ENCODE results near the gene PHACTR1.

The PHACTR1 gene

DNA sequence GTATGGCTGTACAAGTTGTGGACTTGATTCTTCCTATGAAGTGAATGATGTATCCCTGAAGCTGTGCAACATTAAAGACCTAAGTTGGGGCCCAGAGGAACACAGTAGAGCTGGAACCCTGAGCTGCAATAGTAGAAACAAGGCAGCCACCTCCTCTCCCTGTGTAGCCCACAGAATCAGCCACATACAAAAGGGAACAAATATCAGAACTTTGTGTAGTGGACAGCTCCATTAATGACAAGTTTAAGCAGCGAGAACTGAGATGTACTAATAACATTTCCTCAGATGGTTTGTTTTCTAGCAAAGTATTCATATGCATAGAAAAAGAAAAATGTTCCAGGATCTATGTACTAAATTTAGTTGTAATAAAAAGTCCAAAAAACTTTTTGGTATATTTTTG is 19.2 kb downstream of the PHACTR1 start:
- H3K9me3 ChIP-seq (replicated peaks in 1 of 11): peaks cover 0 to 14% (median 0%) of the 10 kb centered on the region in 11 experiments; a peak in 8 of 22 replicates
- no peak overlapping the region for H3K27ac ChIP-seq
- no peaks in the 10 kb centered on the region for H3K36me3 ChIP-seq
- no peak overlapping the region for H3K4me3 ChIP-seq
- H4K20me1 ChIP-seq: 0 out of 22 replicates have a peak, but pooled peaks cover 0 to 2% (median 0%) of the 10 kb centered on the region in 11 experiments
- H3K27me3 ChIP-seq: no peaks in the 10 kb centered on the region
- no peak overlapping the region for H3K4me2 ChIP-seq
- H3K9ac ChIP-seq: no peak overlapping the region
- no peak for TF ChIP-seq Cebpa-rat (IDR thresholded peaks at IDR 0.05)
- no peaks in the 10 kb centered on the region for H3K4me1 ChIP-seq

- H3K4me2 ChIP-seq: no peak overlapping the region
- no peak overlapping the region for H3K9ac ChIP-seq
- no peak for TF ChIP-seq Cebpa-rat (IDR thresholded peaks at IDR 0.05)
- no peaks in the 10 kb centered on the region for H3K4me1 ChIP-seq
- no peak overlapping the region for H3K27ac ChIP-seq
- no peaks in the 10 kb centered on the region for H3K27me3 ChIP-seq
- no peaks in the 10 kb centered on the region for H3K36me3 ChIP-seq
- H4K20me1 ChIP-seq: no peaks in the 10 kb centered on the region
- no peak overlapping the region for H3K4me3 ChIP-seq
- H3K9me3 ChIP-seq (replicated peaks in 1 of 11): peaks cover 7 to 19% (median 12%) of the 10 kb centered on the region in 11 experiments; a peak in 17 of 22 replicates
Measured at GRCh38 chr6:12748411-12748810, 31.8 kb downstream of the PHACTR1 start.

GRCh38 chr6:12748815-12749521 is 32.4 kb downstream of the PHACTR1 start:
- Histone ChIP-seq H3K4me1 (no peaks in the 10 kb centered on the region), H3K27ac (no peak overlapping the region), H3K36me3 (no peaks in the 10 kb centered on the region), H3K4me2 (no peak overlapping the region), H3K9me3 (replicated peaks in 1 of 11) (peaks cover 6 to 18% (median 12%) of the 10 kb centered on the region in 11 experiments; a peak in 17 of 22 replicates), H3K4me3 (no peak overlapping the region), H3K27me3 (no peaks in the 10 kb centered on the region), H4K20me1 (no peaks in the 10 kb centered on the region), H3K9ac (no peak overlapping the region)
- no peak for TF ChIP-seq Cebpa-rat (IDR thresholded peaks at IDR 0.05)

GRCh38 chr6:12749531-12750379 is 33.2 kb downstream of the PHACTR1 start:
- H3K4me2 ChIP-seq: no peak overlapping the region
- no peaks in the 10 kb centered on the region for H3K36me3 ChIP-seq
- no peak overlapping the region for H3K9ac ChIP-seq
- no peak overlapping the region for H3K27ac ChIP-seq
- H3K4me3 ChIP-seq: no peak overlapping the region
- no peaks in the 10 kb centered on the region for H3K27me3 ChIP-seq
- H3K4me1 ChIP-seq: no peaks in the 10 kb centered on the region
- peaks cover 0 to 10% (median 4%) of the 10 kb centered on the region in 11 experiments; a peak in 11 of 22 replicates for H3K9me3 ChIP-seq (replicated peaks in 1 of 11)
- H4K20me1 ChIP-seq: no peaks in the 10 kb centered on the region
- TF ChIP-seq Cebpa-rat (IDR thresholded peaks at IDR 0.05): no peak

- TF ChIP-seq Cebpa-rat (IDR thresholded peaks at IDR 0.05): no peak
- no peak overlapping the region for H3K4me3 ChIP-seq
- no peaks in the 10 kb centered on the region for H3K27me3 ChIP-seq
- no peaks in the 10 kb centered on the region for H3K36me3 ChIP-seq
- no peaks in the 10 kb centered on the region for H3K4me1 ChIP-seq
- peaks cover 0 to 5% (median 0%) of the 10 kb centered on the region in 11 experiments; a peak in 2 of 22 replicates for H3K9me3 ChIP-seq (replicated peaks in 1 of 11)
- no peaks in the 10 kb centered on the region for H4K20me1 ChIP-seq
- no peak overlapping the region for H3K9ac ChIP-seq
- H3K27ac ChIP-seq: no peak overlapping the region
- no peak overlapping the region for H3K4me2 ChIP-seq
Measured at GRCh38 chr6:12750416-12750815, 33.8 kb downstream of the PHACTR1 start.

- TF ChIP-seq Cebpa-rat (IDR thresholded peaks at IDR 0.05): no peak
- no peaks in the 10 kb centered on the region for H3K4me1 ChIP-seq
- H3K4me2 ChIP-seq: no peak overlapping the region
- no peaks in the 10 kb centered on the region for H3K27me3 ChIP-seq
- no peaks in the 10 kb centered on the region for H4K20me1 ChIP-seq
- H3K9ac ChIP-seq: no peak overlapping the region
- H3K9me3 ChIP-seq (replicated peaks in 1 of 11): no peaks in the 10 kb centered on the region
- no peaks in the 10 kb centered on the region for H3K36me3 ChIP-seq
- H3K27ac ChIP-seq: no peak overlapping the region
- no peak overlapping the region for H3K4me3 ChIP-seq
Measured at GRCh38 chr6:12751694-12752325, 35.2 kb downstream of the PHACTR1 start.

- Histone ChIP-seq H3K4me2 (no peak overlapping the region), H3K9me3 (replicated peaks in 1 of 11) (no peaks in the 10 kb centered on the region), H3K4me1 (no peaks in the 10 kb centered on the region), H3K27ac (no peak overlapping the region), H3K27me3 (no peaks in the 10 kb centered on the region), H4K20me1 (no peaks in the 10 kb centered on the region), H3K36me3 (no peaks in the 10 kb centered on the region), H3K4me3 (no peak overlapping the region), H3K9ac (no peak overlapping the region)
- TF ChIP-seq Cebpa-rat (IDR thresholded peaks at IDR 0.05): no peak
Measured at GRCh38 chr6:12753036-12753435, 36.5 kb downstream of the PHACTR1 start.

DNA sequence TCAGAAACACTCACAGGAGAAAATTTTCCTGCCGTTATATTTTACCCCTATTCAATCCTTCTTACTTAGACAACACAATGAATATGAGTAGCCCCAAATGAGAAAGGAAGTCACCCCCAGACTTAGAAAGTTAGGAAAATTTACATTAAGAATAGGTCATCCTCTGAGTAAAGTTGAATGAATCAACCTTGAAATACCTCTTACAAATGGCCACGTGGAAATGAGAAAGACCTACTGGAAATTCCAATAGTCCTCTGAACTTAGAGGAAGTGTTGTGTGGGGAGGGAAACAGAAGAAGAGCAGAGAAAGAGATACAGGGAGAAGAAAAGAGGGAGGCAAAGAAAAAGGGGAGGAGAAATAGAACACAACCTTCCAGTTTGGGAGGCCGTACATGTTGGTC is 43.7 kb downstream of the PHACTR1 start:
- Histone ChIP-seq H4K20me1 (no peaks in the 10 kb centered on the region), H3K9ac (no peak overlapping the region), H3K27me3 (no peaks in the 10 kb centered on the region), H3K4me2 (no peak overlapping the region), H3K9me3 (replicated peaks in 1 of 11) (no peaks in the 10 kb centered on the region), H3K27ac (no peak overlapping the region), H3K36me3 (no peaks in the 10 kb centered on the region), H3K4me3 (no peak overlapping the region), H3K4me1 (no peaks in the 10 kb centered on the region)
- no peak for TF ChIP-seq Cebpa-rat (IDR thresholded peaks at IDR 0.05)

- no peak for TF ChIP-seq Cebpa-rat (IDR thresholded peaks at IDR 0.05)
- Histone ChIP-seq H3K4me3 (no peak overlapping the region), H3K27me3 (no peaks in the 10 kb centered on the region), H3K9me3 (replicated peaks in 1 of 11) (no peaks in the 10 kb centered on the region), H3K36me3 (no peaks in the 10 kb centered on the region), H4K20me1 (no peaks in the 10 kb centered on the region), H3K4me2 (no peak overlapping the region), H3K4me1 (no peaks in the 10 kb centered on the region), H3K27ac (no peak overlapping the region), H3K9ac (no peak overlapping the region)
Measured at GRCh38 chr6:12760911-12761310, 44.3 kb downstream of the PHACTR1 start.
